T-helper 1 cell treated with Interleukin-12 subunit alpha and Interleukin-12 subunit beta and Interleukin-4 antibody, amounts not matched to agents 30 μg/mL and 1 μg/mL, for 36 hours (primary cell): Measurements from ENCODE around the gene SKOR2.

Source experiments
- H3K27ac Mint-ChIP-seq: one replicate; pipeline ENCODE4 v1.8.0; 2021; ENCODE audit warnings: mild to moderate bottlenecking, mixed read lengths
- H3K27me3 Mint-ChIP-seq: one replicate; pipeline ENCODE4 v1.8.0; 2021; ENCODE audit warnings: low read depth, mixed read lengths
- H3K36me3 Mint-ChIP-seq: one replicate; pipeline ENCODE4 v1.8.0; 2021; ENCODE audit warnings: low read depth, mixed read lengths
- H3K4me1 Mint-ChIP-seq: one replicate; pipeline ENCODE4 v1.8.0; 2021; ENCODE audit warnings: low read depth, mixed read lengths
- H3K4me3 Mint-ChIP-seq: one replicate; pipeline ENCODE4 v1.8.0; 2021; ENCODE audit warnings: mild to moderate bottlenecking, moderate library complexity, mixed read lengths
- H3K9me3 Mint-ChIP-seq: one replicate; pipeline ENCODE4 v1.8.0; 2021; ENCODE audit warnings: mixed read lengths

SKOR2 gene

DNA sequence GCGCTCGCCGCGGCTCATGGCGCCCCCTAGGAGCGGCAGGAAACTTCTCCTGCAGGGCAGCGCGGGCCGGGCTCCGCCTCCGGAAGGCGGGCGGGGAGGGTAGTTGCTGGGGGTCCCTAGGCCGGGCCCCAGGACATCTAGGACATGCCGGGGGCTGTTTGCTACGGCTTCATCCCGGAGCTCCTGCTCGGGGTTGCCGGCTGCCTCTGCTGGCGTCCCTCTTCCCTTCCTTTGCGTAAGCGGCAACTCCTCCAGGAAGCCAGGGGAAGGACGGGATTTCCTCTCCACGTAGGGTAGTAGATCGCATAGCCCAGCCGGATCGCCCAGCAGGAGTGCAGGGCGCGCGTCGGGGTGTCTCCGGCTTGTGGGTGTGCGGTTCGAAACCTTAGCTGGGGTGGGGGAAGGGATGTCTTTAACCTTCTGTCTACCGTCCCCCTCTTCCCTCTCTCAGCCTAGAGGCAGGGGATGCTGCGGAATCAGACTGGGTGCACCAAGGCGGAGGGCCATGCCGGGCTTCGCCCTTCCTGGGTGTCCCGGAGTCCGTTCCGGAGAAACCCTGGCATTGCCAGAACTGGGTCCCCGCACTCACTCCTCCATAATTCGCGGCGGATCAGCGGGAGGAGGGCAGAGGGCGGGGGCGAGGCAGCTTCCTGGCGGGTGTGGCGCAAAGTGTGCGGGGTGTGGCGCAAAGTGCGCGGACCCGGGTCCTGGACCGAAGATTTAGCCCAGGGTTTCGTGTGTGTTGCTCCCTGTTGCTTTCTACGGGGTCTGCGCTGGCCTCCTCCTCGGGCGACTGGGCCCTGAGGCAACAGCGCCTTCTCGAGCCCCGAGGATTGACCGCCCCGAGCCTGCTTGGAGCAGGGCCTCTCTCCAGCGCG is 12.2 kb upstream of the SKOR2 start:
- H3K27ac Mint-ChIP-seq, result no peak overlapping the region
- no peaks in the 10 kb centered on the region for H3K9me3 Mint-ChIP-seq
- no peaks in the 10 kb centered on the region for H3K36me3 Mint-ChIP-seq
- no peak overlapping the region for H3K4me3 Mint-ChIP-seq
- no peaks in the 10 kb centered on the region for H3K4me1 Mint-ChIP-seq
- H3K27me3 Mint-ChIP-seq, result peaks cover 67% of the 10 kb centered on the region

DNA sequence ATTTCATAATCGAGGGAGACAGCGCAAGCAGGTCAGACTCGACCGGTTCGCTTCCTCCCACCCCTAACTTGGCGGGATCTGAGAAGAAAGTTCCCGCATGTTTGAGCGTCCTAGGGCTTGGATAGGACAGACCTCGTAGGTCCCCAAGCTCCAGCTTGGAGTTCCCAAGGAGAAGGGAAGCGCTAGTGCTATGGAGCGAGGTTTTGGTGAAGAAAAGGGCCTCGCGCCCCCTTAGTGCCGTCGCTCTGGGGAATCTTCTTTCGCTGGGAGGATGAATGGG is 11.6 kb upstream of the SKOR2 start:
- H3K36me3 Mint-ChIP-seq, result no peaks in the 10 kb centered on the region
- no peaks in the 10 kb centered on the region for H3K9me3 Mint-ChIP-seq
- no peak overlapping the region for H3K27ac Mint-ChIP-seq
- no peak overlapping the region for H3K4me3 Mint-ChIP-seq
- H3K4me1 Mint-ChIP-seq, result no peaks in the 10 kb centered on the region
- H3K27me3 Mint-ChIP-seq, result peaks cover 67% of the 10 kb centered on the region

GRCh38 chr18:47262301-47263149 is 11.1 kb upstream of the SKOR2 start:
- no peaks in the 10 kb centered on the region for H3K9me3 Mint-ChIP-seq
- no peaks in the 10 kb centered on the region for H3K4me1 Mint-ChIP-seq
- H3K4me3 Mint-ChIP-seq, result no peak overlapping the region
- H3K36me3 Mint-ChIP-seq, result no peaks in the 10 kb centered on the region
- peaks cover 67% of the 10 kb centered on the region for H3K27me3 Mint-ChIP-seq
- peak overlapping the region; percentile 39 for H3K27ac Mint-ChIP-seq

GRCh38 chr18:47261902-47262300 is 10.4 kb upstream of the SKOR2 start:
- H3K4me1 Mint-ChIP-seq, result no peaks in the 10 kb centered on the region
- no peaks in the 10 kb centered on the region for H3K36me3 Mint-ChIP-seq
- H3K9me3 Mint-ChIP-seq, result no peaks in the 10 kb centered on the region
- peak overlapping the region; percentile 39 for H3K27ac Mint-ChIP-seq
- H3K27me3 Mint-ChIP-seq, result peaks cover 70% of the 10 kb centered on the region
- H3K4me3 Mint-ChIP-seq, result no peak overlapping the region

DNA sequence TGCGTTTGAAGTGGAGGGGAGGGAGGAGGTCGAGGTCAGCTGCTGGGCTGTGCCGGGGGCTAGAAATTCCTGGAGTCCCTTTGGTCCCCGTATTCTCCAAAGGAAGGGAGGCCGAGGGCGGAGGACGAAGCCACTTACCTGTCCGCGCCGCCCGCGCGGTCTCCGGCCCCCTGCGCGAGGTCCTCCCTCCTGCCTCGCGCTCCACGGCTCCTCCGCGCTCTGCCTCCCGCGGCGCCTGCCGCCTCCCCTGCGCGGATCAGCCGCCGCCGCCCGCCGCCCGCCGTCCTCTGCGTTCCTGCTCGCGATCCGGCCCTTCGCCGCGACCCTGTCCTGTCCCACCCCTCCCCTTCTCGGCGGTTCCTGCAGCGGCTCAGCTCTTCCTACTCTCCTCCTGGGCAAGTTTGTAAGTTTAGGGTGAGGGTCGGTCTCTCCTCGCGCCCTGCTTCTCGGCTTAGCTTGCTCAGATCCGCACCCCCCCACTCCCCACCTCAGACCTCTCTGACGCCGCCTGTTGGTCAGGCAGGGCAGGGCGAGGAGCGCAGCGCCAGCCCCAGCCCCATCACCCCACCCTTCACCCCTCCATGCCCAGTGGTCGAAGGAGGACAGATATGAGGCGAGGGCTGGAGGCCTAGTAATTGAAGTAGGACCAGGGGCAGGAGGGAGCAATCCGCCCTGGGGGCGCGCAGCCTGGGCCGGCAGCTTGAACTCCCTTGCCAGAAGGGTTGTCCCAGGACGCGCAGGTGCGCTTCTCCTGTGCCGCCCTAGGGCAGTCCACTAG is 9.7 kb upstream of the SKOR2 start:
- Mint-ChIP-seq H3K4me1 (no peaks in the 10 kb centered on the region), H3K27me3 (peaks cover 72% of the 10 kb centered on the region), H3K27ac (no peak overlapping the region), H3K36me3 (no peaks in the 10 kb centered on the region), H3K9me3 (no peaks in the 10 kb centered on the region), H3K4me3 (no peak overlapping the region)

DNA sequence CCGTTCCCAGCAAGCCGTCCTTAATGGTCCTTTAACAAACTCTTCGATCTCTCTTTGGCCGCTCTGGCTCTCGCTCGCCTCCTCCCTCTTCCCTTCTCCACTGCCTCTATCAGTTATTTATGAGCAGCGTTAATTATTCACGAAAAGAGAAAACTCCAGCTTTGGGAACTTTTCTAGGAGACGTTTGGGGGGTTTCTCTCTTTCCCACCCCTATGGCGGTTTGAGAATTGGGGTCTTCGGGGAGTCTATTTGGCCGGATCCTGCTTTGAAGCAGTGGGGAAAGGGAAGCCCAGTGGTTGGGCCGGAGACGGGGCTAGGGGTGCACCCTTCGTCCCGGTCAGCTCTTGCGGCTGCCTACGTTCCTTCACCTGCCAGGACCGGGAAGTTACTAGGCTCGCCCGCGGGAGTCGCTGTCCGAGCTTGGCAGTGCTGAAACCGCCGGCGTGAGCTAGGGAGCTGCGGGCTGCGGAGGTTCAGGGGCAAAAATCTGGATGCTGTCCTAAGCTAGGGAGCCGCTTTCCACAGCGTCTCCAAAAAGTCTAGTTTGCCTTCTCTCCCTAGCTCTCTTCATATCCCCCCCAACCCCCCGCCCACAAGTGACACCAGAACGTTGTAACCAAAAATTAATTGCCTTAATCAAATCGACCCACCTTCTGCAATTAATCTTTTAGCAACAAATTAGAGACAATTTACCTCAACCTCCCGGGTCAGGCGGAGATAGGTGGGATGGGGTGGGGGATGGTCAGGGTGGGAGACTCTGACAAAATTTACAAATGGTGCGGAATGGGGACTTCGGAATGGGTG is 8.9 kb upstream of the SKOR2 start:
- no peaks in the 10 kb centered on the region for H3K9me3 Mint-ChIP-seq
- no peaks in the 10 kb centered on the region for H3K4me1 Mint-ChIP-seq

DNA sequence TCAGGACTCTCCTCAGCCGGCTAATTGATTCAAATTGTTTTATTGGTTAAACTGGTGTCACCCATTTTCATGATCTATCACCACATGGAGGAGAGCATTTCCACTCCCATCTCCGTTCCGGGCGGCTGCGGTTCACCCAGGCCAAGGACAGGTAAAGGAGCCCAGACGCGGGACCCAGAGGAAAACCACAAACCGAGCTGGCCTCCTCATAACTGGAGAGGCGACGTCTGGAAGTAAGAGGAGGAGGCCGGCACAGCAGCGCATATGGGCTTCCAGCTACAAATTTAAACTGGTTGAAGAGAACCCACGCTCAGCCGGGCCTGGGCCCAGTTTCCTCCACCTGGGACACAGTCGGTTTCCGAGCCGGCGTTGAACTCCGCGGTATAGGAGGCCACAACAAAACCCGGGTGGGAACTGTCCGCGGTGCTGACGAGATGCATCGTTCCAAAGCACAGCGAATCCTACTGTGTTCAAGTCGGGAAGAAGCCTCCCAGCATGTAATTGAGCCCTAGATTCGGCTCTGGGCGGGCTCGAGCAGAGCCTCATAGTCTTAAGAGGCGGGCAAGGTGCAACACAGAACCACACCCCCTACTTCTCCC is 3.0 kb upstream of the SKOR2 start:
- peaks cover 3% of the 10 kb centered on the region for H3K4me1 Mint-ChIP-seq
- H3K4me3 Mint-ChIP-seq, result no peak overlapping the region
- H3K27me3 Mint-ChIP-seq, result peaks cover 76% of the 10 kb centered on the region
- peak overlapping the region; percentile 62 for H3K27ac Mint-ChIP-seq
- no peaks in the 10 kb centered on the region for H3K9me3 Mint-ChIP-seq
- peaks cover 2% of the 10 kb centered on the region for H3K36me3 Mint-ChIP-seq

More for the DNA sequence above, 8.9 kb upstream of the SKOR2 start:
- Mint-ChIP-seq H3K36me3 (no peaks in the 10 kb centered on the region), H3K27ac (no peak overlapping the region), H3K4me3 (no peak overlapping the region), H3K27me3 (peaks cover 79% of the 10 kb centered on the region)

GRCh38 chr18:47253101-47253654 is 1.7 kb upstream of the SKOR2 start:
- no peak overlapping the region for H3K4me3 Mint-ChIP-seq

GRCh38 chr18:47250391-47251046 is 941 bp downstream of the SKOR2 start:
- Mint-ChIP-seq H3K4me1 (peaks cover 6% of the 10 kb centered on the region), H3K36me3 (peaks cover 7% of the 10 kb centered on the region), H3K9me3 (no peaks in the 10 kb centered on the region), H3K27ac (no peak overlapping the region), H3K4me3 (no peak overlapping the region), H3K27me3 (peaks cover 75% of the 10 kb centered on the region)

More at GRCh38 chr18:47253101-47253654, 1.7 kb upstream of the SKOR2 start:
- Mint-ChIP-seq H3K9me3 (no peaks in the 10 kb centered on the region), H3K4me1 (peaks cover 3% of the 10 kb centered on the region), H3K27ac (no peak overlapping the region), H3K36me3 (peaks cover 2% of the 10 kb centered on the region), H3K27me3 (peaks cover 83% of the 10 kb centered on the region)

GRCh38 chr18:47249314-47249981 is 2.0 kb downstream of the SKOR2 start:
- H3K4me1 Mint-ChIP-seq, result peaks cover 3% of the 10 kb centered on the region
- no peaks in the 10 kb centered on the region for H3K9me3 Mint-ChIP-seq
- peaks cover 7% of the 10 kb centered on the region for H3K36me3 Mint-ChIP-seq
- H3K4me3 Mint-ChIP-seq, result no peak overlapping the region
- H3K27ac Mint-ChIP-seq, result peak overlapping the region; percentile 29
- peaks cover 75% of the 10 kb centered on the region for H3K27me3 Mint-ChIP-seq

DNA sequence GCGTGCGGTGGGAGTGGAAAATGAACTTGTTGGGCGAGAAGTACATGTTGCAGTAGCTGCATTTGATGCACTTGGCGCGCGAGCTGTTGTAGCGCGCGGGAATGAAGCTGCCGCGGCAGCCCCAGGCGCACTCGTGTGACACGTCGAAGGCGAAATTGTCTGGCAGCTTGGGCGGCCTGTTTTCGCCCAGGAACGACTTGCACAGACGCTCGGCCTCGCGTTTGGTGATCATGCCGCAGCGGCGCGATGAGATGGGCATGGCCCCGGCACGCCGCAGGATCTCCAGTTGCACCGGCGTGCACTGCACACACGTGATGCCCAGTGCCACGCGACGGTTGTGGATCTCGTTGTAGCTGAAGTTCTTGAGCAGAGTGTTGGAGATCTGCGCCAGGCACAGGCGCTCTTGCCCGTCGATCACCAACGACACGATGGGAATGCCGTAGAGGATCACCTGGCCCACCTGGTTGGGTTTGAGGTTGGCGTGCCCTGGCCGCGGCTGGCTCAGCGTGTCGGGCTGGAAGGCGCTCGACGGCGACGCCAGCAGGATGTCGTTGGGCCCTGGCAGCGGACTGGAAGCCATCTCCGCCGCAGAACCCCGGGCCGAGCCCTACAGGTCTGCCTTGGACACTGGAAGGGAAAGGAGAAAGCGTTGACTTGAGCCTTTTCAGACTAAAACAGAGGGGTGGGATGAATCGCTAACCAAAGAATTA is 2.7 kb downstream of the SKOR2 start:
- Mint-ChIP-seq H3K27ac (peak overlapping the region; percentile 69), H3K4me3 (no peak overlapping the region), H3K9me3 (no peaks in the 10 kb centered on the region), H3K4me1 (peaks cover 3% of the 10 kb centered on the region), H3K27me3 (peaks cover 75% of the 10 kb centered on the region), H3K36me3 (peaks cover 7% of the 10 kb centered on the region)

- Mint-ChIP-seq H3K4me3 (no peak overlapping the region), H3K36me3 (peaks cover 7% of the 10 kb centered on the region), H3K4me1 (peaks cover 3% of the 10 kb centered on the region), H3K27ac (peak overlapping the region; percentile 69), H3K9me3 (no peaks in the 10 kb centered on the region), H3K27me3 (peaks cover 74% of the 10 kb centered on the region)
Measured at GRCh38 chr18:47248115-47248603, 3.3 kb downstream of the SKOR2 start.
